Hematopoietic multipotent progenitor cell treated with erythropoietin and hydrocortisone succinate and interleukin-3 and kit ligand, for 15 days (in vitro differentiated cells): Measurements from ENCODE around the gene KCNN3.
A peak's percentile ranks its signal among the peaks of the same experiment; 100 is the strongest.

Experiments used
- DNase-seq: peaks from one replicate; pipeline ENCODE4 v3.0.0-alpha.2; 2015; ENCODE audit warnings: low spot score

The KCNN3 gene

GRCh38 chr1:154840269-154841176 is 29.6 kb downstream of the KCNN3 start:
- DNase-seq: no peak

- no peak for DNase-seq
Measured at GRCh38 chr1:154839691-154840090, 30.4 kb downstream of the KCNN3 start.

DNA sequence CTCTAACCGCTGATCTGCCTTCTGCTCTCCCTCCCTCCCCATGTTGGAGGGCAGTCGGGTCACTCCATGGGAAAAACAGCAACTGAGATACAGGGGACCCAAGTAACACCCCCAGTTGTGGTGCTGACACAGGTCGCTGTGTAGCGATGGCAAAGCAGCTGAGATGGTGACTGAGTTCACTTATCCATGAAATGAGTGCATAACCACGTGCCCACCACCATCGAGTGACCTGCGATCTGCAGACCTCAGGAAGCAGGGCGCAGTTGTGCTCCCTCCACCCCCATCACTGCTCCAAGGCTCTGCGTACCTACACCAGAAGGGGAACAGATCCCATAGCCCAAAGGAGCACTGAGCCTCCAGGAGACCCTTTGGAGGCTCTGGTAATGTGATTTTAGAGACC is 31.1 kb downstream of the KCNN3 start:
- no peak for DNase-seq

- DNase-seq: no peak
Measured at GRCh38 chr1:154838461-154838860, 31.6 kb downstream of the KCNN3 start.

GRCh38 chr1:154837672-154838171 is 32.4 kb downstream of the KCNN3 start:
- DNase-seq: no peak

DNA sequence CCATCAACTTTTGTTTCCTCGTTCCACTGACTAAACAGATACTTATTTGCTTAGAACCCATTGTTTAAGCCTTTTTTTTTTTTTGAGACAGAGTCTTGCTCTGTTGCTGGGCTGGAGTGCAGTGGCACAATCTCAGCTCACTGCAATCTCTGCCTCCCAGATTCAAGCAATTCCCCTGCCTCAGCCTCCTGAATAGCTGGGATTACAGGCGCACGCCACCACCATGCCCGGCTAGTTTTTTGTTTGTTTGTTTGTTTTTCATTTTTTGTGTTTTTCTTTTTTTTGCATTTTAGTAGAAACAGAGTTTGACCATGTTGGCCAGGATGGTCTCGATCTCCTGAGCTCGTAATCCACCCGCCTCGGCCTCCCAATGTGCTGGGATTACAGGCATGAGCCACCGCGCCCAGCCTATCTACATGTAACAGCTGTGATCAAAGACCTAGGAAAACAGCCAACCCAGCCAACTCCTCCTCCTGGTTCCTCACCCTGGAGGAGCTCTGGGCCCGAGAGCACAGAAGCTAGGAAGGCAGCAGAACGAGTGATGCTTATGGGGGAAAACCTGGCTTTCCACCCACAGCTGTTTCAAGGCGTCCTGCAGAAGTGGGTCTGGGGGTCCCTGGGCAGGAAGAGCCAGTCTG is 32.9 kb downstream of the KCNN3 start:
- no peak for DNase-seq

DNA sequence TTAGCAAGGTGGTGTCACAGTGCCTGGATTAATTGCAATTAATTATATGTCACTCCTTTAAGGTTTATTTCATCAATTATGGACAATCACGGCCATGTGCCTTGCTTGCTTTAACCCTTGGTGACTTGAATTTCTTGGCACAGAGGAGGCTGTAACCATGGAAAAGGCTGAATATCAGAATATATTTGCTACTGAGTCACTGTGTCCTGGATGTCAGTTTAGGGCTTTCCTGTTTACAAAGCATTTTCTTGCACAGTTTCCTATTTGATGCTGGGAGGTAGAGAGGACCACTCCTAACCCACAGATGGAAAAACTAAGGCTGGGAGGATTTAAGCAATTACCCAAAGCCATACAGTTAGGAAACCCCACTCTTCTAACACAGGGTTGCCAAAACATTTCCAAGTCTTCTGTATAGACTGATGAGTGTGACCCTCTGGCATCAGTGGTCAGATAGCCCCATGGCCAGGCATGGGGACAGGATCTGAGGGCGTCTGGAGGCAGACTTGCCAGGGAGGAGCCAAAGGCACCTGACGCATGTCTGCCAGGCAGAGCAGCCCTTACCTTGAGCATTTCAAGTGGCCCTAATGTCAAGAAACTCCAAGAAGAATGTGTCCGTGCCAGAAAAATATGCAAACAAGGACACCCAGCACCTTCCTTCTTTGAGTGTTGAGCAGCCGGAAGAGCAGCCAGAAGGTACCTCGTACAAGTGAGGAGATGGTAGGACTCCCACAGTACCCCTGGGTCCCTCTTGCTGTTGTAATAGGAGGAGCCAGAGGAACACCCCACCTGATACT is 34.4 kb downstream of the KCNN3 start:
- no peak for DNase-seq

- no peak for DNase-seq
Measured at GRCh38 chr1:154833841-154834240, 36.2 kb downstream of the KCNN3 start.

DNA sequence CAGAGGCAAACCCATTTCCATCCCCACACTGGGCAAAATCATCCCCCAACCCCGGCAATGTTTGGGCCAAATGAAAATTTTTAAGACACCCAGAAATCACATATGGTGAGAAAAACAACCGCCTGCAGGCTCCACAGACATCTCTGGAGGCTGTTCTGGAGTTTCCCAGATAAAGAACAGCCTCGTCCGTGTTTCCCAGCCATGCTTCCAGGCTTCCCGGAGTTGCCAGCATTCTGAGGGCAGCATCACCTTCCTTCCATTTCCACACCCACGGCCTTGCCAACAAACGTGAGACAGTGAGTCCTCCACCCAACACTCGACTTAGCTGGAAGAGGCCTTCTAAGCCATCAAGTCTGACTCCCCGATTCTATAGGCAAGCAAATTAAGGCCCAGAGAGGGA is 36.9 kb downstream of the KCNN3 start:
- no peak for DNase-seq

GRCh38 chr1:154832384-154832783 is 37.7 kb downstream of the KCNN3 start:
- no peak for DNase-seq

DNA sequence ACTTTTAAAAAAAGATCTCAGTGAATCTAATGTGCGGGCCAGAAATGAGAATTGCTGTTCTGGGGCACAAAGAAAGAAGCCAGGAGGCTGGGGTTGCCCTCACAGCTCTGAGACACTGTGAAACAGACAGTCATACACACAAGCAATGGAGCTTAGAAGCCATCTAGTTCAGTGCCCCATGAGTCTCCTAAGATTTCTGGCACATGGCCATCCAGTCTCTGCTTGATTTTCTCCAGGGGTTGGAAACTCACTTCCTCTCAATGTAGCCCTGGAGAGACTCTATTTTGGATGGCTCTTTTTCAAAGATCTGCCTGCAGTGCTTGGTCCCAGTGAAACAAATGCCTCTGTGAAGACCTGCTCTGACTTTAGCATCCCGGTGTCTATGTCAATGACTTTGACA is 38.6 kb downstream of the KCNN3 start:
- DNase-seq: no peak

DNA sequence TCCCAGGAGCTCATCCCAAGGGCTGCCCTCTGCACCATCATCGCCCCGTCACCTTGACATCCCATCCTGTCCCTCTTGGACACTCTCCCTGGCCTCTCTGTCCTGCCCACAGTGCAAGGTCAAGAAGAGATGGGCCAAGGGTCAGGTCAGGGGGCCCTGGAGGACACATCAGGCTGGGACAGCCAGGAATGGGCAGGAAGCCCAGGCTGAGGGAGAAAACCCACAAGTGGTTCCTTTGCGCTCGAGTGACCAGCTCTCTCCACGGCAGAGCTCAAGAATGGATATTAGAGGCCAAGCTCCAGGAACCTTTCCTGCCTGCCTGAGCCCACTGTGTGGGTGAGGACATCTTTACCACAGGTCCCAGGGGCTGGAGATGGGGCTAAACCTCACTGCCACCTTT is 41.0 kb downstream of the KCNN3 start:
- DNase-seq: no peak

DNA sequence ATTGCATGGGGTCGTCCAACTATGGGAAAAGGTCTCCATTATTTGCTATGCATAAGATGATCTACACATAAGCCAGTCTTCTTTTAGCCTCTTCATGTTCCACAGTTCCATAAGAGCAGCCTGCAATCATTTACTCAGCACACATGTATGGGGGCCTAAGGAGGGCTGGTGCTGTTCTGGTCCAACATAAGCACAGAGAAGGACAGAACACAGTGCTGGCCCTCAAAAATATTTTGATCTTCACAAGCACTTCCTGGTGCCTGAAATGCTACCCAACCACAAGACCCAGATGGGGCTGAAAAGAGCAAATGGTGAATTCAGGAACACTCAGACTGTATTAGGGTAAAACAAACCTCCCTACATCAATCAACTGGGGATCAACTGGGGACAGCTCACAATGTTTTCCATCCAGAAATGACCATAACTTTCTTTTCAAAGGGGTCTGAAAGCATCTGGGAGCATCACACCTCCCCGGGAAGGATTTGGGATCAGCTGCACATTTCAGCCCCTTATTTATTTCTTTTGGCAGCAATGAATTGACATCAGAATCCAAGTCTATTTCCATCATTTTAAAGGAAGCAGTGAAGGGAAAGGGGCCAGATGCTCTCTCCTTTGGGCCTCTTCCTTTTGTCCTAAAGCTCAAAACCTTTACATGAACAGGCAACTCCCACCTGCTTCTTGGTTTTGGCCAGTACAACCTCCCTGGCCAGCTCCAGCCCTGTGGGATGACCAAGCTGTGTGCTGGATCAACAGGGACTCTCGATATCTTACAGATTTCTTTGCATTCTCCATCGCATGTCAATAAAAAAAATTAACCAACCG is 45.7 kb downstream of the KCNN3 start:
- DNase-seq: no peak

- no peak for DNase-seq
Measured at GRCh38 chr1:154822717-154823116, 47.4 kb downstream of the KCNN3 start.

DNA sequence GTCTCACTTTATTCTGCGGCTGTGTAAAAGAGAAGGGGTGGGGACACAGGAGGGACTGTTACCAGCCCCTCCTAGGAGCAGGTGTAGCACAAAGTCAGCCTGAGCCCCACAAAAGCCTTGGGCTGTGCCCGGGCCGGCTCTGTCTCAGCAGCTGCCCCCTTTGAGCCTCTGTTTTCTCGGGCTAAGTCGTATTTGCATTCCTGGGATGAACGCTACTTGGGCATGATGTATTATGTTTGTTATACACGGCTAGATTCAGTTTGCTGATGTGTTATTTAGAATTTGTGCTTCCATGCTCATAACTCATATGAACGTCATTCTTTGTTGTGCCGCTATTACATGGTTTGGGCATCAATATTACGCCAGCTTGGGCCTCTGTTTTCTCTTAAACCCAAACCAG is 47.8 kb downstream of the KCNN3 start:
- no peak for DNase-seq

- DNase-seq: no peak
Measured at GRCh38 chr1:154821083-154821482, 49.0 kb downstream of the KCNN3 start.

DNA sequence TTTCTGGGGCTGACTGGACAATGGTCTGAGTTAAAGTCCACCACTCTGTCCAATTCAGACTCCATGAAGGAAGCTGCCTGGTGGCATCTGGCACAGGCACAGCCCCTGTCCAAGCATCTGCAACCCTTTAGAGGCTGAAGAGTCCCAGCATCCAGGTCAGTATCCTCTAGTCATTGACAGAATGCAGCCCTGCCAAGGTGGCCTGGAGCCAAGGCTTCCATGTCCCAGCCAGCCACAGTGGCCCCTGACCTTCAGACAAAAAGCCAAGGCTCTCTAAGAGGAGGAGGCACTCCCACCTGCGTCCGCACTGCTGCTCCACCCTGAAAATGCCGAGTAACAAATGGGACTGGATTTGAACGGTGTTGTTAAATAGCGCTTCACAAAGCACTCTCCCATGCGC is 49.4 kb downstream of the KCNN3 start:
- DNase-seq: no peak

DNA sequence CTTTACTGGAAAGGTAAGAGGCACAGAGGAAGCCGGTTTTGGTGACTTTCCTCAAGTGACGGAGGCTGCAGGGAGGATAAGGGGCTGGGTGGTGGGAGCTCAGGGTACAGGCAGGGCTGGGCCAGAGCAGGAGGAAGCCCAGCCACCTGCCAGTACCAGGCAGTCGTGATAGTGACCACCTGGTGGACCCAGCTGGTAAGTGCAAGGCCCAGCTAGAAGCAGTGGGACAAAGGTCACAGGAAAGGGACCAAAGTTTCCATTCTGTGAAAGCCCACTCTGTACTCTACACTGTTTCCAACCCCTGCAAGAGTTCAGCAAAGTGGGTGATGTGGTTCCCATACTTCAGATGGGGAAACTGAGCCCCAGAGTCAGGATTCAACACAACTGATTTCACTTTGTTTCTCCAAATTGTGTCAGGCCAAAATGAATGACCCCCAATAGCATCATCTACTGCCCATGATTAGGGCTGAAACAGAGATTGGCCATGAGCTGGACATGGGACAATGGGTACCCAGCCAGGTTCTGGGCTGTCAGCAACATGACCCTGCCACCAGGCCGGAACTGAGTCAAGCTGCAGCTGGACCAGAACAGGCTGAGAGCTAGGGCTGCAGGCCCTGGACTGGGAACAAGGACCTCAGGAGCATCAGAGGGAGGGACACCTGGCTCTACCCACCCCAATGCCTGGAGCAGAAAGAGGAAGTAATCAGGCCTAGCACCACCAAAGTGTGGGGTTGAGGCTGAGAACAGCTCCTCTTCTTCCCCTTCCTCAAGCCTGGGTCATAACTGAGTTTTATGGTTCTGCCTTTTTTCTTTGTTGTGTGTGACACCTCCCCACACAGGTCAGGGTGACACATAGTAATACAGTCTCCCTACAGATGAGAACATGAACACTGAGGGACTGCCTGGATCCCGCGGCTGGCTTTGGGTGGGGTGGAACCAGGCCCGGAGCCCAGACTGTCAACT is 50.2 kb downstream of the KCNN3 start:
- DNase-seq: peak; percentile 4

DNA sequence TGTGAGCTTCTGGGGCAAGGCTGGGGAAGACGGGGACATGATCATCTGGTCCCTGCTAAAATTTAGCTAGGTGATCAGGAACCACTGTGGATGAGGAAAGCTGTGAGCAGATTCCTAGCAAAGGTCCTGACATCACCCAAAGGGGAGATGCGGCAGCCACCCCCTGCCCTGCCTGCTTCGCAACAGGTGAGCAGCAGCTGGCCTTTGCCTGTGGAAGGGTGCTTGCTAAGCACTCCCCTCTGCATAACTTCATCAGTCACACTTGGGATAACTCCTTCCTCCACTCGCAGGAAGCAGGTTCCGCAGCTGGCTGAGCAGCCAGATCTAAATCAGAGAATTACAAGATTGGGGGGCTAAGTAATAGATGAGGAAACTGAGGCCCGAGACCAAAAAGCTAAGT is 51.2 kb downstream of the KCNN3 start:
- DNase-seq: no peak

- no peak for DNase-seq
Measured at GRCh38 chr1:154816937-154817336, 53.1 kb downstream of the KCNN3 start.

GRCh38 chr1:154816369-154816768 is 53.7 kb downstream of the KCNN3 start:
- no peak for DNase-seq
